GM19372 (cell line): ENCODE results near the gene ITPR3.

ENCODE experiments used
- ATAC-seq: cut with Tn5 transposase; IDR thresholded peaks from one replicate; pipeline ENCODE4 v1.9.1; 2021; ENCODE audit warnings: mild to moderate bottlenecking, low read depth, moderate library complexity; ENCODE audit not compliant: unreplicated experiment

The ITPR3 gene

DNA sequence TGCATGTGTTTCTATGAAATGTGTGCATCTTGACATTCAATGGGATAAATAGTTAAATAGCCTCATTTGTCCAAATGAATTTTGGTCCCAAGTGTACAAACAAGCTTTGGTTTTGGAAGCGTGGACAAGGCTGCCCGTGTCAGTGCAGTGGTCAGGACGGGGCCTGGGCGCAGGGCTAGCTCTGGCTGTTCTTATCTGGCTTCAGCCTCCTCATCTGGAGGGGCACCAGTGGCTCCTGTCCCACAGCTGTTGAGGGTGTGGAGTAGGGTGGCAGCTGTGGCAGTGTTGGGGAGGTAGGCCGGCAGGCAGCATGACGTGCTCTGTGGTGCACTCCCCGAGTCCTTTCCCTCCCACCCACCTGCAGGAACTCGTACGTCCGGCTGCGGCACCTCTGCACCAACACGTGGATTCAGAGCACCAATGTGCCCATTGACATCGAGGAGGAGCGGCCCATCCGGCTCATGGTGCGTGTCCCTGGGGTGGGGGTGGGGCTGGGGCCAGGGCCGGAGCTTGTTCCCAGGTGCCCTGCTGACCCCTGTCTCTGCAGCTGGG is 43.5 kb downstream of the ITPR3 start:
- no peak for ATAC-seq

DNA sequence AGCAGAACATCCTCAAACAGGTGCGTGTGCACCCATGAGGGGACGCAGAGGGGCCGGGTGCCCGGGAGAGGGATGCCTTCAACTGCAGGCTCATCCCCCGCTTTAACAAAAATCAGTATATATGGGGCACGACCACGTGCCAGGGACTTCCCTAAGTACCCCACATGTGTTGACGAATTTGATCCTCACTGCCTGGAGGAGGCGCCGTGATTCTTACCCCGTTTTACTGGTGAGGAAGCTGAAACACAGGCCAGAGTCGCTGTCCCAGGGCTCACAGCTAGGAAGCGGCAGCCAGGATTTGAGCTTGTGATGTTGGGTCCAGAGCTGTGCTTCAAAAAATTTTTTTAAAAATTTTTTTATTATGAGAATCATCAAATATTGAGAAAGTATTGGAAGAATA is 44.8 kb downstream of the ITPR3 start:
- no peak for ATAC-seq

DNA sequence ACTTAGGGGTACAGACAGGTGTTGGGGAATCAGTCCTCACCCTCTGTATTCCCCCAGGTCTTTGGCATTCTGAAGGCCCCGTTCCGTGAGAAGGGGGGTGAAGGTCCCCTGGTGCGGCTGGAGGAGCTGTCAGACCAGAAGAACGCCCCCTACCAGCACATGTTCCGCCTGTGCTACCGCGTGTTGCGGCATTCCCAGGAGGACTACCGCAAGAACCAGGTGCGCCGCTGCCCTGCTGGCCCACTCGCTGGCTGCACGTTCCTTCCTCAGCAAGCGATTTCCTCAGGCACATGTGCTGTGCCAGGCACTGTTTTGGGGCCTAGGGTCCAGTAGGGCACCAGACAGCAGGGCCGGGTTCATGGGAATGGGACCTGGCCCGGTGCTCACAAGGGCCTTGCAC is 46.0 kb downstream of the ITPR3 start:
- ATAC-seq, result no peak

DNA sequence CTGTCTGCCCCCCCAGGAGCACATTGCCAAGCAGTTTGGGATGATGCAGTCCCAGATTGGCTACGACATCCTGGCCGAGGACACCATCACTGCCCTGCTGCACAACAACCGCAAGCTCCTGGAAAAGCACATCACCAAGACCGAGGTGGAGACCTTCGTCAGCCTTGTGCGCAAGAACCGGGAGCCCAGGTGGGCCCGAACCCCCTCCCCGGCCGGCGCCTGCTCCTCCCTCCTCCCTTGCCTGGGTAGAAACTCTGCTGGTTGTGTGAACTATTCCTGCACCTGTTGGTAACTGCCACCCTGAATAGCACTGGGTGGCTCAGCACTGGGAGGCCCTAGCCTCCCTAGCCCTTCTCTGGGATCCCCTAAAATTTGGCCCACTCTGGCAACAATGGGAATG is 46.7 kb downstream of the ITPR3 start:
- ATAC-seq, result no peak

DNA sequence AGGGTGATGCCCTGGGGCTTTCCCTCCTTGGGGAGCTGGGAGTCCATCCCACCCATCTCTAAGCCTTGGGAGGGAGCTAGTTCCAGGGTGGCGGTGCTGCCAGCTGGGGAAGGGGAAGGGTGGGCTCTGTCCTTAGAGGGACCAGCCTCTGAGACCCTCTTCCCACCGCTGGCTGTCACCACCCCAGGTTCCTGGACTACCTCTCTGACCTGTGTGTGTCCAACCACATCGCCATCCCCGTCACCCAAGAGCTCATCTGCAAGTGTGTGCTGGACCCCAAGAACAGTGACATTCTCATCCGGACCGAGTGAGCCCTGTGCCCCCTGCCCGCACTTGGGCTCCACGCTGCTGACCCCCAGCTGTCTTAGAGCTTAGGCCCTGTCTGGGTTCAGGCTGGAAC is 47.2 kb downstream of the ITPR3 start:
- ATAC-seq, result no peak

DNA sequence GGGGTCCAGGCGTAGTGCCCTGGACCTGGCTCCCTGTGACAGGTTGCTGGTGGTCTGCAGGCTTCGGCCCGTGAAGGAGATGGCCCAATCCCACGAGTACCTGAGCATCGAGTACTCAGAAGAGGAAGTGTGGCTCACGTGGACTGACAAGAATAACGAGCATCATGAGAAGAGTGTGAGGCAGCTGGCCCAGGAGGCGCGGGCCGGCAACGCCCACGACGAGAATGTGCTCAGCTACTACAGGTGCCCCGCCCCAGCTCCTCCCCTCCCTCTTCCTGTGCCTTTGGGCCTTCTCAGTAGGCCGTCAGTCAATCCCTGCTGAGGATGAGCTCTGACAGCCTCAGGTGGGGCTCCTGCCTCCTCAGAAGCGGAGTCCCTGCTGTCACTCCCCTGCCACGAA is 47.8 kb downstream of the ITPR3 start:
- no peak for ATAC-seq

DNA sequence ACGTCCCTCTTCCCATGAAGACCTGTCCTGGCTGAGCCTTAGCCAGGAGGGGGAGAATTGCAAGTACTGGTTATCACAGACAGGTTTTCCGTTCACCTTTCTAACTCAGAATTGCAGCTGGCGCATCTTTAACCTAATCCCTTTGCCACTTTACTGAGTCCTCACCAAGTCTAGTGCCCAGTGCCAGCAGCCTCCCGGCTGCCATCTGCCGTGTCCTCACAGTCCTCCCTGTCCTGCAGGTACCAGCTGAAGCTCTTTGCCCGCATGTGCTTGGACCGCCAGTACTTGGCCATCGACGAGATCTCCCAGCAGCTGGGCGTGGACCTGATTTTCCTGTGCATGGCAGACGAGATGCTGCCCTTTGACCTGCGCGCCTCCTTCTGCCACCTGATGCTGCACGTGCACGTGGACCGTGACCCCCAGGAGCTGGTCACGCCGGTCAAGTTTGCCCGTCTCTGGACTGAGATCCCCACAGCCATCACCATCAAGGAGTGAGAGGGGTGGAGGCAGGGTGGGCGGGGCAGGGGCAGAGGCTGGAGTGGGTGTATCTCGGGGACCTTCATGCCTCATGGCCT is 49.1 kb downstream of the ITPR3 start:
- ATAC-seq, result no peak

DNA sequence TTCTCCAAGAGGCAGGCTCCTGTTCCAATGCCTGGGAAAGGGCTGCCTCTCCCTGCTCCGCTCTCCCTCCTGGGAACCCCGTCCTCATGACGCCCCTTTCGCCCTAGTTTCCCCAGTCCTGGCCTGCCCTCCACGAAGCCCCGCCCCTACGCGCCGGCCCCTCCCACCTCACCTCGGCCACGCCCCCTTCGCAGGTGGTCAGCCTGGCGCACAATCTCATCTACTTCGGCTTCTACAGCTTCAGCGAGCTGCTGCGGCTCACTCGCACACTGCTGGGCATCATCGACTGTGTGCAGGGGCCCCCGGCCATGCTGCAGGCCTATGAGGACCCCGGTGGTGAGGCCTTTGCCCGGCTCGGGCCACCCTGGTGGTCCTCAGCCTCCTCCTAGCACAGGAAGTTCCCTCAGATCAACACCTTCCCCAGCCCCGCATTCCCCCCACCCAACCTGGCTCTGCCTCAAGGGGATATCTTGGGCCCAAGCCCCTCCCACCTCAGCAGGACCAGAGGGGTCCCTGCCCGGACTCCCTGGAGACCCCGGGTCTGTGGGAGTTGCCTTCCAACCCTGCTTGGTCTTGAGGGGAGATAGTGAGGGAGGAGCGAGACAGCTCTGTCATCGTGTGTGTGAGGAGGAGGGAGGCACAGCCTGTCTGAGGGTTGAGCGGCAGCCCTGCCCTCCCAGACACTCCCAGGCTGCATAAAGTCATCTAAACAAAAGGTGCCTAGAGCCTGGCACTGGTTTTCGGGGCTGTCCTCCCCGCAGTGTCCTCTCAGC is 50.0 kb downstream of the ITPR3 start:
- no peak for ATAC-seq

DNA sequence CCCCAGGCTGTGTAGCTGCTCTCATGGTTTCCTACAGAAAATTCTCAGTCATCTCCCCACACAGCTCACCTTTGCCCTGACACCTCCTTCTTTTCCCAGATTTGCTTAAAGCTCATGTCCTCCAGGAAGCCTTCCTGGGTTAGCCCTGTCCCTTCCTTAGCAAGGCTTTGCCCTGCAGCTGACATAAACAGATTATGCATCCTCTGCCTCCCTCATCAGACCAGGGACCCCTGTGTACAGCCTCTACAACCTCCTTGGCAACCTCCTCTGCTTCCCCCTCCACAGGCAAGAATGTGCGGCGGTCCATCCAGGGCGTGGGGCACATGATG is 50.6 kb downstream of the ITPR3 start:
- no peak for ATAC-seq

DNA sequence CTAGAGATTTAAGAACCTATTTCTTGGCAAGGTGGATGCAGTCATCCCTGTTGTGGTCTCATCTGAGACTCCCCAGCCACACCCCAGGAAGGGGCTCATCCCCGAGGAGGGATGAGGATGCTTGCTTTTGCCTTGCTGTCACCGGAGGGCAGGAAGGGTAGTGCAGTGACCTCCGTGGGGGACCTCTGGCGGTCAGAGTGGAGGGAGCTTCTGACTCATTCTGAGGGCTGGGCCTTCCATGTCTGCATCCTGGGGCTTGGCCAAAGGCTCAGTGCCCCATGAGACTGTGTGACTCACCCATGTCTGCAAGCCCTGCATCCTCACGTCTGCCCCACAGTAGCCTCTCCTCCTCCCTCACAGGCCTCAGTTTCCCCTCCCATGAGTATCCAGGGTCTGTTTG is 51.7 kb downstream of the ITPR3 start:
- ATAC-seq, result no peak

DNA sequence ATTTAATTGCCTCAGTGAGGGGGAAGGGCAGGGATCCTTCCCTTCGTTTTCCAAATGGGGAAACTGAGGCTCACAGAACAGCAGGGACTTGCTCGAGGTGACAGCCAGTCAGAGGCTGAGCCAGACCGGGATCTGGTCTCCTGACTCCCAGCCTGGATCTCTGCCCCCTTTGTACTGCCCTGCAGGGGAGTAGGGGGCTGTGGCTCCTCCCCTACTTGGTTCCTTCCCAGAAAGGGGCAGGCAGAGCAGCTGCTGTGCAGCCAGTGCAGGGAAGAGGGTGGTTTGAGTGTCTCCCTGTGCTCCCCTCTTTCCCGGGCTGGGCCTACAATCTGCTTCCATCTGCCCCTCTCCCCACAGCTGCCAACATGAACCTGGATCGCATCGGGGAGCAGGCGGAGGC is 52.7 kb downstream of the ITPR3 start:
- ATAC-seq, result no peak

DNA sequence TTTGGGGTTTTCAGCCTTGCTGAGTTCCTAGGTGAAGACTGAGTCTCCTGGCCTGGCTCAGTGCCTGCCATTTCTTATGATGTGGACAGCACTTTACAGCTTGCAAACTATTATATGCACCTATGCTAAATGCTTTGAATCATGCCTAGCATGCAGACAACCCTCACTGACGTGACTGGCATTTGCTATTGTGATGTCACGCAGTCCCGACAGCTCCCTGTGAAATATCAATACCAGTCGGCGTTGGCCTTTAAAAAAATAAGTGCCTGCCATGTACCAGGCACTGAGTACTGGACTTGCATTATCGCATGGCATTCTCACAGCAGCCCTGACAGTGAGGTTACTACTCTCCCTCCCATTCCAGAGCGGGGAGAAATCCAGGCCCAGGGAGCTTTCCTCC is 54.8 kb downstream of the ITPR3 start:
- ATAC-seq, result no peak

DNA sequence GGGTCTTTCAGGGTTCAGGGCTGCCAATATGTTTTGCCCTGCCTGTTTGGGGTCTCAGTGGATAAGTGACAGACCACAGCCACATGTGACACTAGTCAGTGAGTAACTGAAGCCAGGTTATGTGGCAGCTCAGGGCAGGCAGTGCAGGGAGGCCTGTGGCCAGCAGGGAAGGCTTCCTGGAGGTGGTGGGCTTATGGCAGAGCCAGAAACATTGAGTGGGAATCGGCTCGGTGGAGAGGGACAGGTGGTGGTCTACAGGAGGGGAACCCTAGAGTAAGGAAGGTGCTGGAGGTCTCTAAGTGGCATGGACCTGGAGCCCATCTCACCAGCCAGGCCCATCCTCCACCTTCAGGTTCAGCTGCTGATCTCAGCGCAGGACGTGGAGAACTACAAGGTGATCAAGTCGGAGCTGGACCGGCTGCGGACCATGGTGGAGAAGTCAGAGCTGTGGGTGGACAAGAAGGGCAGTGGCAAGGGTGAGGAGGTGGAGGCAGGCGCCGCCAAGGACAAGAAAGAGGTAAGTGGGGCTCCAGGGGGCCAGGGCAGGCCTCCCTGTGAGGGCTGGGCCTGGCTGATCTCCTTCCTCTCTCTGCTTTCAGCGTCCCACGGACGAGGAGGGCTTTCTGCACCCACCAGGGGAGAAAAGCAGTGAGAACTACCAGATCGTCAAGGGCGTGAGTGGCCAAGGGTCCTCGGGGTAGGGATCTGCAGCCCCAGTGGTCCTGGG is 55.5 kb downstream of the ITPR3 start:
- ATAC-seq, result no peak

DNA sequence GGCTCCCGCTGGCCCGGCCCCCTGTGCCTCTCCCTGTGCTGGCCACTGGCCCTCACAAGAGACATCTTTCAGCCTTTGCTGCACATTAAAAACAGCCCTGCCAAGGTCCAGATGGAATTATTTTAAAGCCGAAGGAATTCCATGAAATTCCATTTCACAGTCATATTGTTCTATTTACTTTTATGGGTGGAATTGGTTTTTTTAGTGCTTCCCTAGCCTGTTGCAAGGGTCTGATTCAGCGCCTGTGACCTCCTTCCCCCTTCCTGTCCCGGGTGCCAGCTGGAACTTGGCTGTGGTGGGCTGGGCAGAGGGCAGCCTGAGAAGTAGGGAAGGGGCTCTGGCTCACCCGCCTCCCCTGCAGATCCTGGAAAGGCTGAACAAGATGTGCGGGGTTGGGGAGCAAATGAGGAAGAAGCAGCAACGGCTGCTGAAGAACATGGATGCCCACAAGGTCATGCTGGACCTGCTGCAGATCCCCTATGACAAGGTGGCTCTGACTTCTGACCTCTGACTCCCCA is 56.1 kb downstream of the ITPR3 start:
- no peak for ATAC-seq

DNA sequence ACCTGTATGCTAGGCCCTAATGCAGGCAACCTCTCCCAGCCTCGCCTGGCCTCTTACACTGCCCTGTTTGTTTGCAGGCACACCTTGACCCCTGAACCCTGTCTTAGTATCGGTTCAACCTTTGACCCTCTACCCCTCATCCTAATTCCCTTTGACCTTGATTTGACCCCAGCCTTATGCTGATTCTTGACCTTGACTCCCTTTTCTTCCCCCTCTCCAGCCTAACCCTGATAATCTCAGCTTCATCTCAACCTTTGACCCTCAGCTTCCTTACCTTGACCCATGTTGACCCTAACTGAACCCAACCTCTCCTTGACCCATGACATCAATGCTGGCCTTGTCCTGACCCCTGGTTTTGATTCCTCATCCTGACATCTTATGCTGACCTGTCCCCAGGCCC is 56.6 kb downstream of the ITPR3 start:
- no peak for ATAC-seq

DNA sequence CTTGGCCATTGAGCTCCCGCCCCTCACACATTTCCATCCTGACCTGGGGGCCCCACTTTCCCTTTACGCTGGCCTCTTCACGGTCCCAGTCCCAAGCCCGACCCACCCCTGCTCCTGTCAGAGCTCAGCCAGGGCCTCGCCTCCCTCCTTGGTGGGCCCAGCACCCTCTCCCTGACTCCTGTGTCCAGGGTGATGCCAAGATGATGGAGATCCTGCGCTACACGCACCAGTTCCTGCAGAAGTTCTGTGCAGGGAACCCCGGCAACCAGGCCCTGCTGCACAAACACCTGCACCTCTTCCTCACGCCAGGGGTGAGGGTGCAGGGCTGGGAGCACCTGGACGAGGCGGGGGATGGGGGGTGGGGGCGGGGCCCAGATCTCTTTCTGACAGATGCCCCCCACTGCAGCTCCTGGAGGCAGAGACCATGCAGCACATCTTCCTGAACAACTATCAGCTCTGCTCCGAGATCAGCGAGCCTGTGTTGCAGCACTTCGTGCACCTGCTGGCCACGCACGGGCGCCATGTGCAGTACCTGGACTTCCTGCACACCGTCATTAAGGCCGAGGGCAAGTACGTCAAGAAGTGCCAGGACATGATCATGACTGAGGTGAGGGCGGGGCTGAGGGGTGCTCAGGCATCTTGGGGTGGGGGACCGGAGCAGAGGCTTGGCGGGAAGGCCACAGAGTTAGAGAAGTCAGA is 57.3 kb downstream of the ITPR3 start:
- no peak for ATAC-seq

DNA sequence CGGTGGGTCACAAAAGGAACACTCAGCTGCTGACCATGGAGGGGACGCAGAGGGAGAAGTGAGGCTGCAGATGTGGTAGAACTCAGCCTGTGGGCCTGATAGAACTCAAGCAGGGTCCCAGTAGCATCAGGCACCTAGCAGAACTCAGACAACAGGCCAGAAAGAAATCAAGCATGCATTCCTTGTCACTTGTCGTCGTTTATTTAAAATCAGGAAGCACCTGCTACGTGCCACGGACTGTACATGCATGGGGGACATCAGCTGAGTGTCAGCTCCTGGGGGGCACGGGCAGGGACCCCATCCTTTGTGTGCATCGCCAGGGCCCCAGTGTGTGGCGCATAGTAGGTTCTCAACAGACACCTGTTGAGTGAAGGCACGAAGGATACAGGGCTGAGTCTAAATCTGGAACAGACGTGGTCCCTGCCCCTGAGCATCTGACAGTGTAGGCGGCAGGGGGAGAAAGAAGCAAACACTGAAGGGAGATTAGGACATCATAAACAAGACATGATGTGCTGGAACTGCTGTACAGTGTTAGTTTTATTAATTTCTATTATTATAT is 57.9 kb downstream of the ITPR3 start:
- ATAC-seq, result no peak

DNA sequence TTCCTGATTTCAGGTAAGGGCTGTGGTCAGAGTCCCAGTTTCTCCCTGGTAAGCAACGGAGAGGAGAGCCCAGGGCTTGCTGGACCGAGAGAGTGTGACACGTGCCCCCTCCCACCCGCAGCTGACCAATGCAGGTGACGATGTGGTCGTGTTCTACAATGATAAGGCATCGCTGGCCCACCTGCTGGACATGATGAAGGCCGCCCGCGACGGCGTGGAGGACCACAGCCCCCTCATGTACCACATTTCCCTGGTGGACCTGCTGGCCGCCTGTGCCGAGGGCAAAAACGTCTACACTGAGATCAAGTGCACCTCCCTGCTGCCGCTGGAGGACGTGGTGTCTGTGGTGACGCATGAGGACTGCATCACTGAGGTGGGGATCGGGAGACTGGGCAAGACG is 58.6 kb downstream of the ITPR3 start:
- no peak for ATAC-seq

DNA sequence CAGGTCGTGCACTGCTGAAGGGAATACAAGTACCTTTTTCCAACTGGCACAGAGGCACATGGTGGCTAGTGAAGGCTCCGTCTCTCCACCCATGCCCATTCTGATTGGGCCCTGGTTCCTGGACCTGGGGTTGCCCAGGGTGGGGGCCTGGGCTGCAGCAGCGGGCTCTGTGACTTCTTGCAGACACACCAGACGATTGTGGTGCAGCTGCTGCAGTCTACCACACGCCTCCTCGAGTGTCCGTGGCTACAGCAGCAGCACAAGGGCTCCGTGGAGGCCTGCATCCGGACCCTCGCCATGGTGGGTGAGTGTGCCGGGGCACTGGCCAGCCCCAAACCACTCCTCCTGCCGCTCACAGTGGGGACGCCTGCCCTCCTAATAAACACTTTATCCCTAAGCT is 61.2 kb downstream of the ITPR3 start:
- no peak for ATAC-seq

DNA sequence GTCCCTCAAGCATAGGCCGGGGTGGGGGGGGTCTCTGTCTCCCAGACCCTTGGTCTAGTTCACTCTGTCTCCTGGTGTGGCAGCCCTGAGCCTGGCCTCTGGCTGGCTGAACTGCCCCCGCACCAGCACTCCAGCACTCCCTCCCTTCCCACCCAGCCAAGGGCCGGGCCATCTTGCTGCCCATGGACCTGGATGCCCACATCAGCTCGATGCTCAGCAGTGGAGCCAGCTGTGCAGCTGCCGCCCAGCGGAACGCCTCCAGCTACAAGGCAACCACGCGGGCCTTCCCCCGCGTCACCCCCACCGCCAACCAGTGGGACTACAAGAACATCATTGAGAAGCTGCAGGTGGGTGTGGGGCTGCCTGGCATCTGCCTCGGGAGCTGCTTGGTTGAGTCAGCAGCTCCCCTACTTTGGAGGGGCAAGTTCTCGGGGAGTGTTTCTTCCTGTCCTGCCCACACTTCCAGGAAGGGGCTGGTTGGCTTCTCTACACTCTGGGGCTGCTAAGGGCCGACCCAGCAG is 62.0 kb downstream of the ITPR3 start:
- no peak for ATAC-seq
